OCI-LY1 (cell line): ENCODE measurements around the gene FGGY.

Experiments
- H2AFZ ChIP-seq: fragments of 200-600 bp; sonication (generic), shearing (Covaris generic); 2 replicates; pipeline ENCODE4 v1.6.0; 2014; ENCODE audit warnings: antibody characterized with exemption, mild to moderate bottlenecking, low read length
- H3F3A ChIP-seq: fragments of 200-600 bp; sonication (generic), shearing (Covaris generic); 2 replicates; pipeline ENCODE4 v1.6.0; 2014; ENCODE audit warnings: mild to moderate bottlenecking, antibody characterized with exemption, low read length, moderate library complexity; ENCODE audit not compliant: insufficient read depth
- H3K27ac ChIP-seq: fragments of 200-600 bp; sonication (generic); 2 replicates; pipeline ENCODE4 v1.5.1; 2014; ENCODE audit warnings: low read length, mixed run types, mild to moderate bottlenecking, low read depth; ENCODE audit not compliant: poor library complexity, severe bottlenecking
- H3K27me3 ChIP-seq: fragments of 200-600 bp; sonication (generic); 2 replicates; pipeline ENCODE4 v1.6.0; 2014; ENCODE audit warnings: antibody characterized with exemption, mild to moderate bottlenecking, low read length, moderate library complexity; ENCODE audit not compliant: insufficient read depth
- H3K36me3 ChIP-seq: fragments of 200-600 bp; sonication (generic); 2 replicates; pipeline ENCODE4 v1.6.1; 2014; ENCODE audit warnings: mild to moderate bottlenecking, antibody characterized with exemption, low read length, moderate library complexity, mixed read lengths; ENCODE audit not compliant: insufficient read depth
- H3K4me1 ChIP-seq: fragments of 200-600 bp; sonication (generic); 2 replicates; pipeline ENCODE4 v1.5.1; 2014; ENCODE audit warnings: mild to moderate bottlenecking, low read length, moderate library complexity; ENCODE audit not compliant: insufficient read depth, severe bottlenecking
- H3K4me2 ChIP-seq: fragments of 200-600 bp; sonication (generic), shearing (Covaris generic); 2 replicates; pipeline ENCODE4 v1.6.1; 2014; ENCODE audit warnings: low read length
- H3K4me3 ChIP-seq: fragments of 200-600 bp; sonication (generic); 2 replicates; pipeline ENCODE4 v1.5.1; 2014; ENCODE audit warnings: low read length, low read depth, mild to moderate bottlenecking, mixed read lengths; ENCODE audit not compliant: poor library complexity, severe bottlenecking
- H3K79me2 ChIP-seq: fragments of 200-600 bp; shearing (Covaris generic); 2 replicates; pipeline ENCODE4 v1.6.1; 2016; ENCODE audit warnings: mixed run types, low read length, mixed read lengths; ENCODE audit not compliant: insufficient read depth
- H3K9ac ChIP-seq: fragments of 200-600 bp; sonication (generic), shearing (Covaris generic); 2 replicates; pipeline ENCODE4 v1.6.1; 2014; ENCODE audit warnings: mild to moderate bottlenecking, low read length, mixed read lengths
- H3K9me2 ChIP-seq: fragments of 200-600 bp; sonication (generic), shearing (Covaris generic); 2 replicates; pipeline ENCODE4 v1.6.1; 2014; ENCODE audit warnings: low read depth, mild to moderate bottlenecking, low read length, mixed read lengths
- H3K9me3 ChIP-seq: fragments of 200-600 bp; shearing (Covaris generic); 2 replicates; pipeline ENCODE4 v1.6.1; 2014; ENCODE audit warnings: low read length, mixed read lengths
- H4K20me1 ChIP-seq: fragments of 200-600 bp; sonication (generic), shearing (Covaris generic); 2 replicates; pipeline ENCODE4 v1.6.0; 2016; ENCODE audit warnings: mild to moderate bottlenecking, low read length; ENCODE audit not compliant: insufficient read depth
- EZH2 ChIP-seq: fragments of 200-600 bp; sonication (generic), shearing (Covaris generic); IDR thresholded peaks from 2 replicates; pipeline ENCODE4 v1.8.0; 2017; ENCODE audit warnings: borderline replicate concordance, mixed run types, mild to moderate bottlenecking, antibody characterized with exemption, low read length, moderate library complexity, mixed read lengths
- TF ChIP-seq, protein P1 (sequence below): fragments of 200-600 bp; sonication (generic), shearing (Covaris generic); IDR thresholded peaks from 2 replicates; pipeline ENCODE4 v1.5.1; 2017; ENCODE audit warnings: mild to moderate bottlenecking, antibody characterized with exemption, low read length, moderate library complexity, mixed read lengths

The FGGY gene

DNA sequence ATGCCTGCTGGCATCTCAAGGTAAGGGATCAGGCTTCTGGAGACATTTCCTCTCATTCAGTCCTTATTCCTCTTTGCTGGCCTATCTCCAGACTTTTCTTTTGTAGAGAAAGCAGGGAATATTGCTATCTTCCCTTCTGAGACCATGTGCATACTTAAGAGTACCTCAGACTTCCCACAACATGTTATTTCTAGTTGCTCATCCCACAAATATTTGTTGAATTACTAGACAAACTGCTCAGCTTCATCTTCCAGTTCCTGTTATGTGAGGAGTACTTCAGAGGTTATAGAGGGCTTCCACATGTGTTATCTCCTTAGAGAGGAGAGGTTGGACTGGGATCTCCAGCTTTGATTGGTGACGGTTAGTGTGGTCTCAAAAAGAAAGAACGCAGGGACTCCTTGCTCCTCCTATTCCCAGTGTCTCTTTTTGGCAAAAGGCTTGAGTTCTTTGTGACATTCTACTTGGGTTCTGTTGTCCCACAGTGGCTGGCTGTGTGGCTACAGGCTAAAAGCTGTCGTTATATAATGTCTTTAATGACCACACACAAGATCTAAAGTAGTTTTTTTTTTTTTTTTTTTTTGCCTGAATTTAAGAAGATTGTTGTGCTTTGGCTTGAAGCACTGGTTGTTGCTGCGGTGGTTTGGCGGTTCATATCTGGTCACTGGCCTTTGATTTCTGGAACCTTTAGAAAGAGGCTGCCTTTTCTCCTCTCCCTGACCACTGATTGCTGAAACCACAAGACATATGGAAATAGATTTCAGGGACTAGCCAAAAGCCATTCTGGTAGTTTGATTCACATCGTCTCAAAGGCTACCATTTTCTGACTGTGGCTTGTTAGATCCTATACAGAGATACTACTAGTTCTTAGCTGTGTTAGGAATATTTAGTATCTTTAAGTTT is 78.7 kb downstream of the FGGY start:
- H3F3A ChIP-seq: no peaks in the 10 kb centered on the region
- no peaks in the 10 kb centered on the region for H3K4me1 ChIP-seq
- no peak overlapping the region for H3K27ac ChIP-seq
- no peak overlapping the region for H3K4me3 ChIP-seq
- no peak for TF ChIP-seq EZH2
- TF ChIP-seq, protein P1, sequence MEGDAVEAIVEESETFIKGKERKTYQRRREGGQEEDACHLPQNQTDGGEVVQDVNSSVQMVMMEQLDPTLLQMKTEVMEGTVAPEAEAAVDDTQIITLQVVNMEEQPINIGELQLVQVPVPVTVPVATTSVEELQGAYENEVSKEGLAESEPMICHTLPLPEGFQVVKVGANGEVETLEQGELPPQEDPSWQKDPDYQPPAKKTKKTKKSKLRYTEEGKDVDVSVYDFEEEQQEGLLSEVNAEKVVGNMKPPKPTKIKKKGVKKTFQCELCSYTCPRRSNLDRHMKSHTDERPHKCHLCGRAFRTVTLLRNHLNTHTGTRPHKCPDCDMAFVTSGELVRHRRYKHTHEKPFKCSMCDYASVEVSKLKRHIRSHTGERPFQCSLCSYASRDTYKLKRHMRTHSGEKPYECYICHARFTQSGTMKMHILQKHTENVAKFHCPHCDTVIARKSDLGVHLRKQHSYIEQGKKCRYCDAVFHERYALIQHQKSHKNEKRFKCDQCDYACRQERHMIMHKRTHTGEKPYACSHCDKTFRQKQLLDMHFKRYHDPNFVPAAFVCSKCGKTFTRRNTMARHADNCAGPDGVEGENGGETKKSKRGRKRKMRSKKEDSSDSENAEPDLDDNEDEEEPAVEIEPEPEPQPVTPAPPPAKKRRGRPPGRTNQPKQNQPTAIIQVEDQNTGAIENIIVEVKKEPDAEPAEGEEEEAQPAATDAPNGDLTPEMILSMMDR: no peak
- no peaks in the 10 kb centered on the region for H3K79me2 ChIP-seq
- H3K9me2 ChIP-seq: no peaks in the 10 kb centered on the region
- H3K9ac ChIP-seq: no peak overlapping the region
- no peak overlapping the region for H3K4me2 ChIP-seq
- no peak overlapping the region for H2AFZ ChIP-seq
- no peaks in the 10 kb centered on the region for H4K20me1 ChIP-seq
- H3K27me3 ChIP-seq: no peaks in the 10 kb centered on the region
- no peaks in the 10 kb centered on the region for H3K9me3 ChIP-seq
- no peaks in the 10 kb centered on the region for H3K36me3 ChIP-seq

DNA sequence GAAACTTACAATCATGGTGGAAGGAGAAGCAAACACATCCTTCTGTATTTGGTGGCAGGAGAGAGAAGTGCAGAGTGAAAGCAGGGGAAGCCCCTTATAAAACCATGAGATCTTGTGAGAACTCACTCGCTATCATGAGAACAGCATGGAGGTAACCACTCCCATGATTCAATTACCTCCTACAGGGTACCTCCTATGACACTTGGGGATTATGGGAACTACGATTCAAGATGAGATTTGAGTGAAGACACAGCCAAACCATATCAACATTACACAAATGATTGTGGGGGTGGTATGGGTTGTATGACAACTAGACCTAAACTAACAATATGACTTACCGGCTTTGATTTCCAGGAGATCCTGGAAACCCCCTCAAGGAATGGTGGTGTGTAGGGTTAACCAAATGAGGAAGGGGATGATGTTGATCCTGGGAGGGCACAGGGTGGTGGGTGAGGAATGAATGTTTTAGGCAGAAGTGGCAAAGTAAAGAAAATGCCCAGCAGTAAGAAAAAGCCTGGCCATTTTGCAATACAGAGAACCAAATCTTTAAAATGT is 80.5 kb downstream of the FGGY start:
- H3K27me3 ChIP-seq: no peaks in the 10 kb centered on the region
- H4K20me1 ChIP-seq: no peaks in the 10 kb centered on the region
- no peaks in the 10 kb centered on the region for H3K36me3 ChIP-seq
- H3K4me3 ChIP-seq: no peak overlapping the region
- no peaks in the 10 kb centered on the region for H3K4me1 ChIP-seq
- no peak overlapping the region for H2AFZ ChIP-seq
- H3K9ac ChIP-seq: no peak overlapping the region
- no peak overlapping the region for H3K27ac ChIP-seq
- H3K9me3 ChIP-seq: no peaks in the 10 kb centered on the region
- no peaks in the 10 kb centered on the region for H3F3A ChIP-seq
- H3K9me2 ChIP-seq: no peaks in the 10 kb centered on the region
- TF ChIP-seq, protein P1: no peak
- no peak for TF ChIP-seq EZH2
- H3K79me2 ChIP-seq: no peaks in the 10 kb centered on the region
- no peak overlapping the region for H3K4me2 ChIP-seq

DNA sequence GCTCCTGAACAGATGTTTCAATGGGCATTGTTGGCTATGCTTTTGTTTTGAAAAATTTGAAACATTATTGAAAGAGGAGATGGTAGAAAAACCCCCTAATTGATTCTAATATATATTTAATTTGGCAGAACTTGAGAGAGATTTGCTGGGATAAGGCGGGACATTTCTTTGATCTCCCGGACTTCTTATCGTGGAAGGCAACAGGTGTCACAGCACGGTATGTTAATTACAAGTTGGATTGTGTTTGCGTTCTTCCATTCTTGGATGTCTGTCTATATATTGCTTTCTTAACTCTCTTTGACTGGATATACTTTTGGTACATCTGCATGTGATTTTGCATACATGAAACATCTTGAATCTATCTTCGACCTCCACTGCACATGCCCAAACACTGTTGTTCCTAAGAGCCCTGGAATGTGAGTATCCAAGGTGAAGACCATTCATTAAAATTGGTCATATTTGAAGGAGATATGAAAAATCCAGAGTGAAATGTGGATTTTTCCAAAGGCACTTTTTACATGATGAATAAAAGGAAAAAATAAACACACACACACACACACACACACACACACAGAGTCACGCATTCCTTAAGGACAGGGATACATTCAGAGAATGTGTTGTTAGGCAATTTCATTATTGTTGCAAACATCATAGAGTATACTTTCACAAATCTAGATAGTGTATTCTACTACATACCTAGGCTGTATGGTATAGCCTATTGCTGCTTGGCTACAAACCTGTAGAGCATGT is 81.9 kb downstream of the FGGY start:
- H4K20me1 ChIP-seq: no peaks in the 10 kb centered on the region
- no peaks in the 10 kb centered on the region for H3K4me1 ChIP-seq
- TF ChIP-seq EZH2: no peak
- TF ChIP-seq, protein P1: no peak
- H3K27ac ChIP-seq: no peak overlapping the region
- no peaks in the 10 kb centered on the region for H3K27me3 ChIP-seq
- no peak overlapping the region for H3K4me3 ChIP-seq
- H3K79me2 ChIP-seq: no peaks in the 10 kb centered on the region
- no peaks in the 10 kb centered on the region for H3K36me3 ChIP-seq
- no peak overlapping the region for H3K4me2 ChIP-seq
- no peak overlapping the region for H3K9ac ChIP-seq
- no peak overlapping the region for H2AFZ ChIP-seq
- no peaks in the 10 kb centered on the region for H3F3A ChIP-seq
- no peaks in the 10 kb centered on the region for H3K9me3 ChIP-seq
- H3K9me2 ChIP-seq: no peaks in the 10 kb centered on the region
